PC-9 (cell line): ENCODE measurements around the gene SRSF2. TPM values are rescaled to one million over a fixed set of nuclear protein-coding genes. Genes with fewer than 3 reads are reported as not detected.

Experiments
- BruUV-seq: library from RNA; stranded (reverse); fragments of 400-500 nt; replicated peaks from 2 replicates; lab custom pipeline; 2021; lab: Mats Ljungman, UMichigan
- CTCF ChIA-PET: fragments of 300-600 bp; sonication (Branson Sonifier 250); formaldehyde crosslinking; loops from one replicate; lab custom pipeline; 2022; ENCODE audit warnings: antibody characterized with exemption; lab: Charles Lee
- POLR2A ChIA-PET: fragments of 300-600 bp; sonication (Branson Sonifier 250); formaldehyde crosslinking; loops from one replicate; lab custom pipeline; 2022; ENCODE audit warnings: antibody characterized with exemption; ENCODE audit not compliant: unreplicated experiment; lab: Charles Lee
- DNase-seq, 2 experiments: peaks; one replicate each; pipeline versions ENCODE4 v3.0.0 to v3.0.0-alpha.2; 2015 to 2022; ENCODE audit warnings: mixed read lengths in 1 of 2
- H2AFZ ChIP-seq: fragments of 200-600 bp; sonication (generic); 2 replicates; pipeline ENCODE4 v1.8.1; 2017; ENCODE audit warnings: antibody characterized with exemption
- H3F3A ChIP-seq: fragments of 200-600 bp; sonication (generic); 2 replicates; pipeline ENCODE4 v1.8.1; 2017; ENCODE audit warnings: antibody characterized with exemption, mild to moderate bottlenecking, low read depth; ENCODE audit not compliant: insufficient read depth
- H3K27ac ChIP-seq: fragments of 200-600 bp; sonication (generic); 2 replicates; pipeline ENCODE4 v1.6.1; 2016; ENCODE audit warnings: mixed run types
- H3K27me3 ChIP-seq: fragments of 200-600 bp; sonication (generic); 2 replicates; pipeline ENCODE4 v1.6.1; 2016; ENCODE audit warnings: low read depth, mixed run types; ENCODE audit not compliant: insufficient read depth
- H3K36me3 ChIP-seq: fragments of 200-600 bp; sonication (generic); 2 replicates; pipeline ENCODE4 v1.6.1; 2016; ENCODE audit warnings: low read depth, mixed run types
- H3K4me1 ChIP-seq: fragments of 200-600 bp; sonication (generic); replicated peaks from 2 replicates; pipeline ENCODE4 v1.6.1; 2016; ENCODE audit warnings: mixed run types; ENCODE audit not compliant: insufficient read depth
- H3K4me2 ChIP-seq: fragments of 200-600 bp; sonication (generic); 2 replicates; pipeline ENCODE4 v1.6.1; 2017; ENCODE audit warnings: mixed run types
- H3K4me3 ChIP-seq: fragments of 200-600 bp; sonication (generic); 2 replicates; pipeline ENCODE4 v1.6.1; 2016; ENCODE audit warnings: mixed run types
- H3K79me2 ChIP-seq: fragments of 200-600 bp; sonication (generic); 2 replicates; pipeline ENCODE4 v1.6.1; 2017; ENCODE audit warnings: low read depth, mixed run types
- H3K9me2 ChIP-seq: fragments of 200-600 bp; sonication (generic); 2 replicates; pipeline ENCODE4 v1.8.1; 2017; ENCODE audit warnings: mild to moderate bottlenecking; ENCODE audit not compliant: insufficient read depth
- H3K9me3 ChIP-seq: fragments of 200-600 bp; sonication (generic); 2 replicates; pipeline ENCODE4 v1.8.1; 2016; ENCODE audit warnings: low read depth; ENCODE audit not compliant: insufficient read depth
- H4K20me1 ChIP-seq: fragments of 200-600 bp; sonication (generic); 2 replicates; pipeline ENCODE4 v1.8.1; 2017; ENCODE audit not compliant: insufficient read depth
- EZH2 ChIP-seq: fragments of 200-600 bp; sonication (generic); IDR thresholded peaks from 2 replicates; pipeline ENCODE4 v1.8.0; 2017; ENCODE audit warnings: antibody characterized with exemption, low read depth
- intact Hi-C: fragments of 100-400 bp; cut with micrococcal nuclease; formaldehyde crosslinking; loops from one replicate; pipeline ENCODE4 v1.10.0; 2022; ENCODE audit not compliant: unreplicated experiment
- total RNA-seq: library from RNA; stranded (reverse); gene quantifications from 2 replicates; pipeline ENCODE4 v1.2.3, GENCODE V29; 2021
- TF ChIP-seq, protein P1 (sequence below): fragments of 200-600 bp; sonication (generic); conservative IDR thresholded peaks from 2 replicates; pipeline ENCODE4 v1.6.1; 2017; ENCODE audit warnings: mixed run types, antibody characterized with exemption, mild to moderate bottlenecking, moderate library complexity

SRSF2 gene
- total RNA-seq, 1 experiment from 2014 or later, result 186 TPM

DNA sequence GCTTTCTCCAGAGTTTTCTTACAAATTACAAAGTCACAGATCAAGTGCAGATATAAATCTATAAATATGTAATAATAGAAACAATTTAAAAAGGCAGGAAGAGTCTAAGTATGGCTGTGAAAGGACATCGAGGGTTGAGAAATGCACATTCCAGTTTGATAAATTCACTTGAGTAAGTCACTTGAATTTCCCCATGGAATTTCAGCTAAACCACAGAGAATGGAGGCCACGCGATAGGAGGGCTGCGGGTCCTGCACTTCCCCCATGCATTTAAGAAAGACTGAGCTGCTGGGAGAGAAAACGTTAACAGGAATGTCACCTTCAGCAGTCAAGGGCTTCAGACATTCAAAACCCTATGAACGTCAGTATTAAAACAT, 20.3 kb downstream of the SRSF2 start:
- no peak overlapping the region for H3K4me2 ChIP-seq

DNA sequence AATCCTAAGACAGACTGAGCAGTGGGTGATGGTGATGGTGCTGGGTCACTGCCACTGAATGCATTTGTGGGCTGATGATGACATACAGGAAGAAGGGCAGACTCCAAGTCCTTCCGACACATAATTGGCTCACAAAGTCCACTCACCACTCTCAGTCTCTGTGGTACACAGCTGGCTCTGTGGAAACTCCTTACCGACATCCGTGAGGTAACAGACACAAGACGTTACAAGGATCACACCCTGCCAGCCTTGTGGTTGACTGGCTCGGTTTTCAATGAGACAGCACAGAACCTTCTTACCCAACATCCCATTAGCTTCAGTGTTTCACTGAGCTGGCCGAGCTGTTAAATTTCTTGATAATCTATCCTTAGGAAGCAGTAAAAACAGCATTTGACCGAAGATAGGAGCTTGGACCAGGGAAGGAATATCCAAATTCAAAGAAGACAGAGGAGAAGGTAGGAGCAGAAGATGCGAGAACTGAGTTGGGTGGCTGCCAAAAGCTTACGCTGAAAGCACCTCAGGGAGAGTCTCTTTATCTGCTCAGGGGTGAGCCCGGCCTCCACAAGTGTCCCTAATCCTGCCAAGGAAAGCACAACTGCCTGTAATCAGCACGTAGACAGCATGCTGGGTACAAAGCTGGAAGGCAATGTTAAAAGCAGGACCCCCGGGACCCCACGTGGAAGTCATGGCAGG, 20.8 kb downstream of the SRSF2 start:
- intact Hi-C loops, result loop anchor here (10.0 kb wide), 1 partner anchor 251 kb away; the partner anchor contains the start of gene AANAT
- H3K79me2 ChIP-seq, result no peaks in the 10 kb centered on the region
- no peaks in the 10 kb centered on the region for H3K9me3 ChIP-seq
- peaks cover 7% of the 10 kb centered on the region; the same call in 1 of the 2 replicates for H3F3A ChIP-seq
- ChIA-PET POLR2A (no interaction called here), CTCF (interaction anchor here (0.6 to 1.0 kb wide), 2 partner anchors 62 to 223 kb away, joined by 3 to 9 read pairs; no protein-coding TSS in a partner anchor)
- H3K36me3 ChIP-seq, result no peaks in the 10 kb centered on the region
- DNase-seq, result no peak
- BruUV-seq, result no TSS peak
- H3K4me3 ChIP-seq, result no peak overlapping the region
- 0 out of 2 replicates have a peak, but pooled peaks cover 4% of the 10 kb centered on the region for H3K4me1 ChIP-seq
- no peaks in the 10 kb centered on the region for H3K9me2 ChIP-seq
- no peaks in the 10 kb centered on the region for H3K27me3 ChIP-seq
- H3K27ac ChIP-seq, result no peak overlapping the region
- H4K20me1 ChIP-seq, result no peaks in the 10 kb centered on the region
- TF ChIP-seq, protein P1, sequence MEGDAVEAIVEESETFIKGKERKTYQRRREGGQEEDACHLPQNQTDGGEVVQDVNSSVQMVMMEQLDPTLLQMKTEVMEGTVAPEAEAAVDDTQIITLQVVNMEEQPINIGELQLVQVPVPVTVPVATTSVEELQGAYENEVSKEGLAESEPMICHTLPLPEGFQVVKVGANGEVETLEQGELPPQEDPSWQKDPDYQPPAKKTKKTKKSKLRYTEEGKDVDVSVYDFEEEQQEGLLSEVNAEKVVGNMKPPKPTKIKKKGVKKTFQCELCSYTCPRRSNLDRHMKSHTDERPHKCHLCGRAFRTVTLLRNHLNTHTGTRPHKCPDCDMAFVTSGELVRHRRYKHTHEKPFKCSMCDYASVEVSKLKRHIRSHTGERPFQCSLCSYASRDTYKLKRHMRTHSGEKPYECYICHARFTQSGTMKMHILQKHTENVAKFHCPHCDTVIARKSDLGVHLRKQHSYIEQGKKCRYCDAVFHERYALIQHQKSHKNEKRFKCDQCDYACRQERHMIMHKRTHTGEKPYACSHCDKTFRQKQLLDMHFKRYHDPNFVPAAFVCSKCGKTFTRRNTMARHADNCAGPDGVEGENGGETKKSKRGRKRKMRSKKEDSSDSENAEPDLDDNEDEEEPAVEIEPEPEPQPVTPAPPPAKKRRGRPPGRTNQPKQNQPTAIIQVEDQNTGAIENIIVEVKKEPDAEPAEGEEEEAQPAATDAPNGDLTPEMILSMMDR, result no peak
- no peak for TF ChIP-seq EZH2
- H3K4me2 ChIP-seq, result no peak overlapping the region
- no peak overlapping the region for H2AFZ ChIP-seq

More for the DNA sequence above, 20.3 kb downstream of the SRSF2 start:
- BruUV-seq, result no TSS peak
- POLR2A ChIA-PET, result no interaction called here
- no peak overlapping the region for H3K27ac ChIP-seq
- no peaks in the 10 kb centered on the region for H3K27me3 ChIP-seq
- CTCF ChIA-PET, result interaction anchor here (1.0 kb wide), 1 partner anchor 224 kb away, joined by 3 read pairs; no protein-coding TSS in a partner anchor
- DNase-seq, result no peak
- no peaks in the 10 kb centered on the region for H3K36me3 ChIP-seq
- H3K4me1 ChIP-seq, result no peaks in the 10 kb centered on the region
- H3F3A ChIP-seq, result peaks cover 7% of the 10 kb centered on the region; the same call in 1 of the 2 replicates
- no peaks in the 10 kb centered on the region for H3K9me3 ChIP-seq
- TF ChIP-seq EZH2, result no peak
- TF ChIP-seq, protein P1, result no peak
- no peaks in the 10 kb centered on the region for H3K79me2 ChIP-seq
- no peak overlapping the region for H3K4me3 ChIP-seq
- H2AFZ ChIP-seq, result no peak overlapping the region
- intact Hi-C loops, result loop anchor here (10.0 kb wide), 1 partner anchor 252 kb away; the partner anchor contains the start of gene AANAT
- H4K20me1 ChIP-seq, result no peaks in the 10 kb centered on the region
- no peaks in the 10 kb centered on the region for H3K9me2 ChIP-seq

DNA sequence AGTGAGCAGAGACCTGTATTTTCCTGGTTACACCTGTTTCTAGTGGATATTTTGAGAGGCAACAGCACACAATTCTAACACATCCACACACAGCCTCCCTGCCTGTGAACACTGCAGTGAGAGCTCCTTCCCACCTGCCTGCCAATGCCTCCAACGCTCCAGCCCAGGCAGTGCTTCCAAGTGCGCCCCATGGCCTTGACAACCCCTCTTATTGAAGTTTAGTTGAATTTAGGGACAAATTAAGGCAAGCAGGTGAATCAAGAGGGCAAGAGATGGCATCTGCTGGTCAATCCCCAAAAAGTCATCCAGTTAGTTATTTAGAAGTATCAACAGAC, 21.7 kb downstream of the SRSF2 start:
- no peak for DNase-seq
- no peak overlapping the region for H3K4me2 ChIP-seq
- no peaks in the 10 kb centered on the region for H3K36me3 ChIP-seq
- intact Hi-C loops, result loop anchor here (1.0 to 10.0 kb wide), 2 partner anchors 251 to 307 kb away; partner anchors contain the start of gene AANAT
- TF ChIP-seq, protein P1, result no peak
- TF ChIP-seq EZH2, result no peak
- BruUV-seq, result no TSS peak
- H3K9me2 ChIP-seq, result no peaks in the 10 kb centered on the region
- no peaks in the 10 kb centered on the region for H3K9me3 ChIP-seq
- ChIA-PET POLR2A (no interaction called here), CTCF (no interaction called here)
- peaks cover 7% of the 10 kb centered on the region; the same call in 1 of the 2 replicates for H3F3A ChIP-seq
- no peaks in the 10 kb centered on the region for H3K27me3 ChIP-seq
- 0 out of 2 replicates have a peak, but pooled peaks cover 6% of the 10 kb centered on the region for H3K4me1 ChIP-seq
- no peaks in the 10 kb centered on the region for H3K79me2 ChIP-seq
- no peak overlapping the region for H2AFZ ChIP-seq
- H3K4me3 ChIP-seq, result no peak overlapping the region
- H4K20me1 ChIP-seq, result no peaks in the 10 kb centered on the region
- H3K27ac ChIP-seq, result no peak overlapping the region
